BLaER1 (cell line): ENCODE data around the gene NUDT8.
A peak's percentile ranks its signal among the peaks of the same experiment; 100 is the strongest.

Experiments used
- H3K27ac ChIP-seq: shearing (Covaris generic); formaldehyde crosslinking; 2 replicates; pipeline ENCODE4 v1.8.1; 2022
- H3K27me3 ChIP-seq: shearing (Covaris generic); formaldehyde crosslinking; 2 replicates; pipeline ENCODE4 v1.8.1; 2022
- H3K36me3 ChIP-seq: shearing (Covaris generic); formaldehyde crosslinking; 2 replicates; pipeline ENCODE4 v1.8.1; 2022
- H3K4me1 ChIP-seq: shearing (Covaris generic); formaldehyde crosslinking; 2 replicates; pipeline ENCODE4 v1.8.1; 2022
- H3K4me2 ChIP-seq: shearing (Covaris generic); formaldehyde crosslinking; 2 replicates; pipeline ENCODE4 v1.8.1; 2022
- H3K4me3 ChIP-seq: shearing (Covaris generic); formaldehyde crosslinking; 2 replicates; pipeline ENCODE4 v1.8.1; 2022
- H3K9ac ChIP-seq: shearing (Covaris generic); formaldehyde crosslinking; 2 replicates; pipeline ENCODE4 v1.8.1; 2022
- H3K9me3 ChIP-seq: shearing (Covaris generic); formaldehyde crosslinking; 2 replicates; pipeline ENCODE4 v1.8.1; 2022
- H4K20me1 ChIP-seq: shearing (Covaris generic); formaldehyde crosslinking; 2 replicates; pipeline ENCODE4 v1.8.1; 2022
- Cebpa-rat ChIP-seq: shearing (Covaris generic); IDR thresholded peaks from 2 replicates; pipeline ENCODE4 v1.8.1; 2022

The NUDT8 gene

DNA sequence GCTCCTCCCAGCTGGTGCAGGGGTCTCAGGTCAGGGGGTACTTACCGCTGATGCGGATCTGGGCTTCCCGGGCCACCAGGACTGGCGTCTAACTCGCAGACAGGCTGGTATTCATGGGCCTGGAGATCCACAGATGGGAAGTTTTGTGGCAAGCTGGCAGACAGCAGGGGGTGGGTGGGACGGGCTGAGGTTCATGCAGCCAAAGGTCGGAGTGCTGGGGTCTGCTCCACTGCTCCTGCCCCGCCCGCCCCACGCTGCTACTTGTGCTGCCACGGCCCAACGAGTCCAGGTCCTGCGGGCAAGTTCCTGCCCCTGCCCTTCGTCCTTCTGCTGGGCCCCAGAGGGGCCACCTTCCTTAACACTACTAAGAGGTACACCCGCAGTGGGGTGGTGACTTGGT is 17.7 kb upstream of the NUDT8 start:
- H3K27me3 ChIP-seq, result no peaks in the 10 kb centered on the region
- no peak for TF ChIP-seq Cebpa-rat
- H3K4me1 ChIP-seq, result peaks cover 77% of the 10 kb centered on the region
- no peaks in the 10 kb centered on the region for H4K20me1 ChIP-seq
- no peak overlapping the region for H3K9ac ChIP-seq
- H3K4me2 ChIP-seq, result peak overlapping the region; percentile 93
- H3K36me3 ChIP-seq, result no peaks in the 10 kb centered on the region
- H3K4me3 ChIP-seq, result no peak overlapping the region
- H3K27ac ChIP-seq, result peak overlapping the region; percentile 44; the same call in 1 of the 2 replicates
- H3K9me3 ChIP-seq, result peaks cover 10% of the 10 kb centered on the region; the same call in 1 of the 2 replicates

- TF ChIP-seq Cebpa-rat, result no peak
- Histone ChIP-seq H3K4me2 (peak overlapping the region; percentile 93), H3K36me3 (no peaks in the 10 kb centered on the region), H3K9ac (peak overlapping the region; percentile 38; the same call in 1 of the 2 replicates), H3K27ac (peak overlapping the region; percentile 34; the same call in 1 of the 2 replicates), H3K27me3 (no peaks in the 10 kb centered on the region), H3K4me1 (peaks cover 74% of the 10 kb centered on the region), H3K4me3 (peak overlapping the region; percentile 29; the same call in 1 of the 2 replicates), H4K20me1 (no peaks in the 10 kb centered on the region), H3K9me3 (peaks cover 10% of the 10 kb centered on the region; the same call in 1 of the 2 replicates)
Observed at GRCh38 chr11:67646535-67647336, 17.0 kb upstream of the NUDT8 start.

DNA sequence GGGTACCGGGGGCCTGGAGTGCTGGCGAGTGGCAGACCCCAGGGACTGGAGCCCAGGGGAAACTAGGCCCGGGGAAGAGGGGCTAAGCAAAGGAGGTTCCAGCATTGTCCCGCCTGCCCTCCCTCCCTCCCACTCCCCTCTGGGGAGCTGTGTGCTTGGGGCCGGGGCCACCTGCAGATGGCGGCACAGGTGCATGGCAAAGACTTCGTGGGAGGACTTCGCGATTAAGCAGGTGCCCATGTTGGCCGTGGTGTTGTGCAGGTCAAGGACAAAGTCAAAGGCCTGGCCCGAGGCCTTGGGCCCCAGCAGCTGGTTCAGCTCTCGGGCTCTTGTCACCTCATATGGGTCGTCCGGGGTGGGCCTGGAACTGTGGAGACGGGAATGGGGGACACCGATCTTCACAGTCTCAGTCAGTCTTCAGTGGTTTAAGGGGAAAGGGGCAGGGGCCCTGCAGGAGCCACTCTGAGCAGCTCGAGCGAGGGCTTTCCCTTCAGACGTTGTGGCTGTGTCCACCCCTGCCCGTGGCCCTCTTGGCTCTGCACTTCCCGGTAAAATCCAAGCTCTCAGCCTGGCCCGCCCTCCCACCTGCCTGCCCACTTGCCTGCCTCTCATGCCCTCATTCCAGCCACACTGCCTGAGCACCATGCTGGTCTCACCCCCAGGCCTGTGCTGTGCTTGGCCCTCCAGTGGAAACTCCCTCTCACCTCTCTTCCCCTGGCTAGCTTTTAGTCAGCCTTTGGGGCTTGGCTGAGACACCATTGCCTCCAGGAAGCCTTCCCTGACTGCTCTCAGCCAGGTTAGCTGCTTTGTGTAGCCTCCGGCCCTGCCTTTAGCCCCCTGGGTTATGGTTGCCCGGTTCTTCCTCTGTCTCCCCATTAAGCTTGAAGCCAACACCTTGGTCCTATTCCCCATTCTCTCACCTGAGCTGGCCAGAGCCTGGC is 16.1 kb upstream of the NUDT8 start:
- H3K4me3 ChIP-seq, result peak overlapping the region; percentile 29; the same call in 1 of the 2 replicates
- H3K4me2 ChIP-seq, result peak overlapping the region; percentile 93
- no peaks in the 10 kb centered on the region for H3K36me3 ChIP-seq

DNA sequence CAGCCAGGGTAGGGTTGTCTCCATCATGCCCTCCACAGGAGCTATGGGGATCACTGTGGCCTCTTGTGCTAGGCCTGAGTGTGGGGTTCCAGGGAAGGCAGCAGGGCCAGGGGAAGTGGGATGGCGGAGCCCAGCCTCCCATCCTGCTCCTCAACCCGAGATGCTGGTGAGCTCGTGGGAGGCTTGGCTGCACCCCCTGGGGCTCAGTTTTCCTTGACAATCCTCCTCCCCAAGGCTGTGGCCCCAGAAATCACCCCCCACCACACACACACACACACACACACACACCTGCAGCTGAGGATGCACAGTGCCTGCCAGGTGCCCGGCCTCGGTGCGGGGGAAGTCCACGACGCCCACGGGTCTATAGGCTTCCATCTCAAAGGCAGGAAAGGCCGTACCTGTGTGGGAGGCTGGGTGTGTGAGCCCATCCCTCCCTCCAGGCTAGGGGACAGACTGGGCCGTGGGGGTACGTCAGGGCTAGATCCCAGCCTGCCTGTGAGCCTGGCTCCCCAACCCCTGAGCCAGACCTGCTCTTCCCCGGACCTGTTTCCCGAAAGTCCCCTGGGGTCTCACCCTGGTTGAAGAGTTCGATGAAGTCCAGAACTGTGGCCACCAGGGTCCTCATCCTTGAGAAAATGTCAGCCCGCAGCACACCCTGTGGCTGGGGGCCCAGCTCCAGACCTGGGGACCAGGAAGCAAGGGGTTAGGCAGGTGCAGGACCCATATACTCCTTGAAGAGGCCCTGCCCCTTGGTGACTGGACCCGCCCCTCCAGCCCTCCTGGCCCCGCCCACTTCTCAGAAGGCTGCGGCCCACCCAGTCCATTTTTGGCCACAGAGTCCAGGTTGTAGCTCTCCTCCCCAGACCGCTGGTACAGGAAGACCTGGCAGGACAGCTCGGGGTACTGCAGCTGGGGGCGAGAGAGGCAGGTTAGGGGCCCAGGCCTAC is 15.0 kb upstream of the NUDT8 start:
- H4K20me1 ChIP-seq, result no peaks in the 10 kb centered on the region
- H3K4me2 ChIP-seq, result peak overlapping the region; percentile 93
- H3K9ac ChIP-seq, result no peak overlapping the region
- no peaks in the 10 kb centered on the region for H3K27me3 ChIP-seq
- H3K9me3 ChIP-seq, result peaks cover 10% of the 10 kb centered on the region; the same call in 1 of the 2 replicates
- no peak overlapping the region for H3K27ac ChIP-seq
- H3K4me3 ChIP-seq, result no peak overlapping the region
- TF ChIP-seq Cebpa-rat, result no peak
- no peaks in the 10 kb centered on the region for H3K36me3 ChIP-seq
- peaks cover 61% of the 10 kb centered on the region for H3K4me1 ChIP-seq

More for the DNA sequence above, 16.1 kb upstream of the NUDT8 start:
- TF ChIP-seq Cebpa-rat, result no peak
- peaks cover 64% of the 10 kb centered on the region for H3K4me1 ChIP-seq
- no peaks in the 10 kb centered on the region for H3K27me3 ChIP-seq
- peak overlapping the region; percentile 14; the same call in 1 of the 2 replicates for H3K9ac ChIP-seq
- no peaks in the 10 kb centered on the region for H4K20me1 ChIP-seq
- peak overlapping the region; percentile 34; the same call in 1 of the 2 replicates for H3K27ac ChIP-seq
- peaks cover 10% of the 10 kb centered on the region; the same call in 1 of the 2 replicates for H3K9me3 ChIP-seq

DNA sequence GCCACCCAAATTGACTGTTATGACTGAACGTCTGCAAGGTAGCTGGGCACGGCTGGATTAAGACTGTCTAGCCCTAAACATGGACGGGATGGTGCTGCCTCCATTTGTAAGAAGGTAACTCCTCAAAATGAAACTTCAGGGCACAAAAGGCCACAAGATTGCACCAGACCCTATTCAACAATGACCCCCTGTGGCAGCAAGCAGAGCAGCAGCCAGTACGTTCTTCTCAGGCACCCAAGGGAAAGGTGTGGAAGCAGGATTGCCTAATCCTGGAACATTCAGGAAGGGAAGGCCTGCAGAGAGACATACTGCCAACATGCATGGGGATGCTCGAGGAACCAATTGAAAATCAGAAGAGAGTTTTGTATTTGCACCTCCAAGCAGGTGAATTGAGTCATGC is 14.3 kb upstream of the NUDT8 start:
- Histone ChIP-seq H3K4me3 (no peak overlapping the region), H3K9ac (no peak overlapping the region), H4K20me1 (no peaks in the 10 kb centered on the region), H3K4me2 (no peak overlapping the region), H3K27ac (no peak overlapping the region), H3K36me3 (no peaks in the 10 kb centered on the region), H3K9me3 (peaks cover 10% of the 10 kb centered on the region; the same call in 1 of the 2 replicates), H3K27me3 (no peaks in the 10 kb centered on the region), H3K4me1 (peaks cover 54% of the 10 kb centered on the region)
- TF ChIP-seq Cebpa-rat, result no peak

DNA sequence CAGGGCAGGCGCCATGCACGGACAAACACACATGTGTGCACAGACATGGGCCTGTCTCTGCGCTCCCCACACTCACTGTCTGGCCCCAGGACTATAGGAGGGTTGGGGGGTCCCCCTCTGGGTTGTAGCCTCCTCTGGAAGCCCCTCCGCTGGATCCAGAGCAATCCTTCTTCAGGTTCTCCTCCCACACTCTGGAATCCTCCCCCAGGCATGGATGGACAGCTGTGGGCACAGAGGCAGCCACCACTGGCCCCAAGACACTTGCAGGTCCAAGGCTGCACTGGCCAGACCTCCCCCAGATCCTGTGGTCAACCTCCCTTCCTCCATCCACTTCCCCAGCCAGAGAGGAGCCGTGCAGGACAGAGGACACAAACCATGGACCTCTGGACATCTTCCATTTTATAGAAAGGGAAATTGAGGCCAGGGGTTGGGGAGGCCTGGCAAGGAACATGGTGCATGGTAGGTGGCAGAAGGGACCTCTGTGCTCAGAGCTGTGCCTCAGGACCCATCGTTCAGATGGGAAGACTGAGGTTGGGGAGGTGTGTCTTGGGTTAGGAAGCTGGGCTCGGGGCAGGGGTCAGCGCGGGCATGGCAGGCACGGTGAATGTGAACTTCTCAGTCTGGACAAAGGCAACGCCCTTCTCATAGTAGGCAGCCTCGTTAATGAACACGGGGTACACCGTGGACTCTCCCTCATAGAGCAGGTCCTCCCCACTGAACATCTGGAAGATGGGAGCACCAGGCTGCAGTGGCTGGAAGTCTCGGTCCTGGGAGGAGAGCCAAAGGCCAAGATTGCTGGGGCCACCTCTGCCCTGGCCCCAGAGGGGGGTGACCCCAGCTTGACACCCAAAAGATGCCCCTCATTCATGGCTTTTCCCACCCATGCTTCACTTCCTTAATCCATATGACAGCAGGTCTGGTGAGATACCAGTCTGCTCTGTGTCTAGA is 12.7 kb upstream of the NUDT8 start:
- Histone ChIP-seq H3K9me3 (peaks cover 10% of the 10 kb centered on the region; the same call in 1 of the 2 replicates), H3K4me2 (no peak overlapping the region), H3K27me3 (no peaks in the 10 kb centered on the region), H3K4me1 (peaks cover 38% of the 10 kb centered on the region), H3K27ac (no peak overlapping the region), H3K36me3 (no peaks in the 10 kb centered on the region), H3K9ac (no peak overlapping the region), H3K4me3 (no peak overlapping the region), H4K20me1 (no peaks in the 10 kb centered on the region)
- no peak for TF ChIP-seq Cebpa-rat

DNA sequence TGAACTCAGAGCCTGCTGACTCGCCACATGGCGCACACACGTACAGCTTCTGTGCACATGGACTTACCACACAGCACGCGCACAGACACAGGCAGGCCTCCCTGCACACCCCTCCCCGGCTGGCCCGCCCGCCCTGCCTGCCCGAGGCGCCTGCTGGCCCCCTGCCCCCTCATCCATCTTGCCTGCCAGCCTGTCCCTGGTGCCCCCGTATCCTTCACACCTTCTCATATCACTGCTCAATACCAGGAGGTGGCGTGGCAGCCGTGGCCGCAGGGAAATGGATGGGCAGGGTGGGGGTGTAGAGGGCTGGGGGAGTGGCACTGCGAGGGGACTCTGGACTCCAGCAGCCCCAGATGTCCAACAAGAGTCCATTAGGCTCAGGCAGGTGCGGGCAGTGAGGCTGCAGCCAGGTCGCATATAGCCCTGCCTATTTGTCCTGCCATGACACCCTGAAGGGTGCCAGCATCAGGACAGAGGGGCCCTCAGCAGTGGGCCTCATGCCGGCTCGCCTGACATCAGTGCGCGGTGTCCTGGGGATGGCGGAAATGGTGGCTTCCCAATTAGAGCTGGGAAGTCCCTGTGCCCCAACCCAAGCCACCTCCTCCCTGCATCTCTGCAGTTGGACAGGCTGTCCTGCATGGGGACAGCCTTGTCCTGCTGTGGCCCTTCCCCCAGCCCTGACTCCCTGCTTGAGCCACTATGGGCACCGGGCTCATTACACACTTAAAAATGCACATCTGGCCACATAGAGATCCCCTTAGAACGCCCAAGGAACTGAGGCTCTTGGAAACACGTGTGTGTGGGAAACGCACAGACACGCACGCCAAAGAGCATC is 11.8 kb upstream of the NUDT8 start:
- H3K9me3 ChIP-seq, result peaks cover 10% of the 10 kb centered on the region; the same call in 1 of the 2 replicates
- no peak for TF ChIP-seq Cebpa-rat

More for the DNA sequence above, 11.8 kb upstream of the NUDT8 start:
- no peak overlapping the region for H3K4me3 ChIP-seq
- no peak overlapping the region for H3K9ac ChIP-seq
- no peak overlapping the region for H3K27ac ChIP-seq
- H4K20me1 ChIP-seq, result no peaks in the 10 kb centered on the region
- peaks cover 29% of the 10 kb centered on the region for H3K4me1 ChIP-seq
- H3K36me3 ChIP-seq, result no peaks in the 10 kb centered on the region
- H3K4me2 ChIP-seq, result no peak overlapping the region
- H3K27me3 ChIP-seq, result no peaks in the 10 kb centered on the region
